HG03439 (cell line): ENCODE data around the gene USP50.
"Not testable (repeated sequence)": the region's sequence is repeated elsewhere in the genome, so short reads cannot be mapped to it uniquely, and the experiment has no call there.

Source experiments
- ATAC-seq: cut with Tn5 transposase; IDR thresholded peaks from one replicate; pipeline ENCODE4 v1.9.1; 2021; ENCODE audit warnings: mild to moderate bottlenecking, moderate library complexity; ENCODE audit not compliant: unreplicated experiment

Gene USP50

DNA sequence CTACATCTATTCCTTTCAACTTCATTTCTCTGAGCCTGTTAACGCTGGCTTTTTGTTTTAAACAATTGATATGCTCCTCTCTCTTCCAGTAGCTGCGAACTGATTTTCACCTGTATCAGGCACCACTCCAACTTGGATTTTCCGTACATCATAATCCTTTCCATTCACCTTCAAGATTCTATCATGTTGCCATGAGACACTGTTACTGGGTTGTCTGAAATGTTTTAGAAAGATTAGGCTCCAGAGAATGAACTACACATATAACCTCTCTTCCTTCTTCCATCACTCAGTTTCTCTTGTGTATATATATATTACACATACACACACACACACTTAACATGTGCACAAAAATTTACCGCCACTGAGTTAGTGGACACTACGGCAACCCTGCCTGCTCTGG, at the start of gene USP50:
Gene USP50 (minus strand): TSS at position 101 of the 400 bp plus-strand sequence. CDS start 141 bp downstream, outside the sequence.
- ATAC-seq: no peak

DNA sequence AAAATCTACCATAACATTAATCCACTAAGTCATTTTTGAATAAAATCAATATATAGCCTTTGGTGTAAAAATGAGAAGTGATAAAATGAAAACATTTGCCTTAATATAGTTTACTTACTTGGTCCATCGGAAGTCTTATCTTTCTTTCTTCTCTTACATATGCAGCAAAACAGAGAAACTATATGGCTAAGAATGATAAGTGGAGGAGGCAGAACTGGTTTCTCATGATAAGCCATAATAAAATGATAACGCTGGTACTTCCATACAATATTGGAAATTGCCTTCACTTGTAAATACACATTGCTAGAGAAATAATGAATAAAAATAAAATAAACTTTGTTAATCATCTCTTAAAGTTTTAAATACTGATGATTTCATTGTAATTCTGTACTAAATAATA, 47.8 kb upstream of the USP50 start:
- ATAC-seq: no peak

DNA sequence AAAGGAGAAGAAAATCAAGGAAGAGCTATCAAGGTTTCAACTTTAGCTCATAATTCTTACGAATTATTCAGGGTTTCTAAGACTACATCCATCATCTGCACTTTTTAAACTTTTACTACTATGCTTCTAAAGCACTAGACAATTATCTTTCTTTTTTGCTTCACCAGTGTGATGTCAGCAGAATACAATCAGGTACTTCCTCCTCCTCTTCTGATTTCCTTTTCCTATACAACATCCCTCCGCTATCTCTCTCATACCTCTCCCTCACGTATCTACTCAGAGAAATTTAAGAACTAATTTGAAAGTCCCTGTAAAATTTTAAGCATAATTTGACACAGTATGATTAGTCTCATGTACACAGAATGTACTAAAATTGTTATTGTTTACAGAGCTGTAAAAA, 47.3 kb upstream of the USP50 start:
- ATAC-seq: no peak

DNA sequence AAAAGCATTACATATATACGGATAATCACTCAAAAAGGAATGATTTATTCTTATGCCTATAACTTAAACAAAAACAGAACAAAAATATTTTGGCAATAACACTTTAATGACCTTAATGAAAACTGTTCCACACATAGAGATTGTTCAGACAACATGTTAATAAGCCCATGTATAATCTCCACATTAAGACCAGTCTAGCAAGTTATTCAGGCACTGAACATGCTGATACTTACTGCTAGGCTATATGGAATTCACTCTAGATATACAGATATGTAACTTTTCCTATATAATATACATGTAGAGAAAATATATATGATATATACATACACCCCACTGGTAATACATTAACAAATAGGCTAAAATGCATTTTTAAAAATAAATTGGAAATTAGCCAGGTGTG, 43.8 kb upstream of the USP50 start:
- no peak for ATAC-seq

DNA sequence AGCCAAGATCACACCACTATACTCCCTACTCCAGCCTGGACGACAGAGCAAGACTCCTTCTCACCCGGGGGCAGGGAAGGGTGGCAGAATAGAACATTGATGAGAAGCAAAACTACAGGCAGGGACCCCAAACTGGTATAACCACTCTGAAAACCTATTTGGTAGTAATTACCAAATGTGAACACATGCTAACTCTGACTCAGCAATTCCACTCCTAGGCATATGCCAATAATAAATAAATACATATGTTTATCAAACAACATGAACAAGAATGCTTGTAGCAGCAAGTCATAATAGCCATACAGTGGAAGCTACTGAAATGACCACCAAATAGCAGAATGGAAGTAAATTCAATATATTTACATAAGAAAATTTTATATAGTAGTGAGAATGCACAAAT, 31.0 kb upstream of the USP50 start:
- no peak for ATAC-seq

DNA sequence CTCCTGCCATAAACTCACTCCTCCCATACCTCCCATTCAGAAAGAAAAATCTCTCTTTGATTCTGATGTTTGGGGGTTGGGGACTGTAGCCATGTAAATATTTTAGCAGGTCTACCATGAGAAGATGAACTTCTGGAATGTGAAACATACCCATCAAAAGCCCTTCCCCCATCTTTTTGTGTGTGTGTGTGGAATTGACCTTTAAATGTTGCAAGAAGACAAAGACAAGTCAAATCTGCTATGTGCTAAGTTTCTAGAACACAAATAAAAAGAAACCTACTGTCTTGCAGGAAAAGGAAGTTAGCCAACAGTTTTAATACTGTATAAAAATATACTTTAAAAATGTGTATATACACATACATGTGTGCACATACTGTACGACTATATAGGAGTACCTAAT, 29.7 kb upstream of the USP50 start:
- ATAC-seq: no peak

DNA sequence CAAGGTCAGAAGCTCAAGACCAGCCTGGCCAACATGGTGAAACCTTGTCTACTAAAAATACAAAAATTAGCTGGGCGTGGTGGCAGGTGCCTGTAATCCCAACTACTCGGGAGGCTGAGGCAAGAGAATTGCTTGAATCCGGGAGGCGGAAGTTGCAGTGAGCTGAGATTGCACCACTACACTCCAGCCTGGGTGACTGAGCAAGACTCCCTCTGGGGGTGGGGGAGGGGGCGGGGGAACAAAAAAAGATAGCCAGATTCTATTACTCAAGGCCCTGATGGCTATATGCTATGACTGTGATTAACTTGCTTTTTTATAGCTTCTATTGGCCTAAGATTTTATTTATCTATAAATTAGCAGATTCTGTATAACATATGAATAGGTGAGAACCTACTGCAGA, 27.4 kb upstream of the USP50 start:
- ATAC-seq: not testable (repeated sequence)

DNA sequence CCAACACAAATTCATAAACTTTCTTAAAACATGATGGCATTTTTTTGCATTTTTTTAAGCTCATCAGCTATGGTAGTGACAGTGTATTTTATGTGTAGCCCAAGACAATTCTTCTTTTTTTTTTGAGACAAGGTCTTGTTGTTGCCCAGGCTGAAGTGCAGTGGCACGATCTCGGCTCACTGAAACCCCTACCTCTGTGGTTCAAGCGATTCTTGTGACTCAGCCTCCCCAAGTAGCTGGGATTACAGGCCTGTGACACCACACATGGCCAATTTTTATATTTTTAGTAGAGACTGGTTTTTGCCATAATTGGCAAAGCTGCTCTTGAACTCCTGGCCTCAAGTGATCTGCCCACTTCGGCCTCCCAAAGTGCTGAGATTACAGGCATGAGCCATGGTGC, 17.3 kb upstream of the USP50 start:
- no peak for ATAC-seq

DNA sequence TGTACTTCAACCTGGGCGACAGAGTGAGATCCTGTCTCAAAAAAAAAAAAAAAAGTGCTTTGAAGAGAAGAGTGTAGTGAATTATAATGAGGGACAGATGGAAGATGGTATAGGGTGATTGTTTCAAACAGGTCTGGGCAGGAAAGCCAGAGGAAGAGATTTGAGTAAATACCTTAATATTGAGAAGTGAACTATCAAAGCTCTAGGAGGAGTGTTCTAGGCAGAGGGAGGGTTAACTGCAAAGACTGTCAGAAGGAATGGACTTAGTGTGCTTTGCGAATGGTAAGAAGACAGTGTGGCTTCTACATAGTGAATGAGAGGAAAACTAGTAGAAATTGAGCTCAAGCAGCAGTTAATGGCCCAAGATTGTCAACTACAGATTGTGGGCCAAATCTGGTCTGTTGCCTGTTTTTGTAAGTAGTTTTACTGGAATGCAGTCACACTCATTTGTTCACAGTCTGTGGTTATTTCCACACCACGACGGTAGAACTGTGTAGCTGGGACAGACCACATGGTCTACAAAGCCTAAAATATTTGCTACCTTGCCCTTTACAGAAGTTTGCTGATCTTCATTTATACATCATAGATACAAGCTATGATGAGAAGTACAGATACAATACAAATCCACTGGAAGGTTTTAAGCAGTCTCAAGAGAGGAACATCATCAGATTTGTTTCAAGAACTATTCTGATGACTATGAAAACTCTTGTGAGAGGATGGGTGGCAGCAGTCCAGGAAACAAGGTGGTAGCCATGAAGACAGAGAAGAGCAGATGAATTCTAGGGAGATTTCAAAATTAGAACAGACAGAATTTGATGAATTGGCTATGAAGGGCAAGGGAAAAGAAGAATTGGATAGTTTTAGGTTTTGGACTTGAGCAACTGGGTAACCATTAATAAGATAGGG, 16.5 kb upstream of the USP50 start:
- ATAC-seq: no peak

DNA sequence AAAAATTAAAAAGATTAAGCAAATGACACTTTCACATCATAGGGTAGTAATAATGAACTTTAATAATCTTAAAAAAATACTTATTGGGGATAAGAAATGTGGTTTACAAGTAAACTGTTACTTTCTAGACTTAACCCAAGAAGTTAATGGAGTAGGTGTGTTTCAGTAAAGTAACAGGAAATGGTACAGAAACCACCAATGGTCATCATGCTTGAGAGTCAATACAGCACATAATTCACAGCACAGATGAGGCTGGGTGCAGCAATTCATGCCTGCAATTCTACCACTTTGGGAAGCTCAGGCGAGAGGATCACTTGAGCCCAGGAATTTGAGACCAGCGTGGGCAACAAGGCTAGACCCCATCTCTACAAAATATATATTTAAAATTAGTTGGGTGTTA, 11.5 kb upstream of the USP50 start:
- no peak for ATAC-seq

DNA sequence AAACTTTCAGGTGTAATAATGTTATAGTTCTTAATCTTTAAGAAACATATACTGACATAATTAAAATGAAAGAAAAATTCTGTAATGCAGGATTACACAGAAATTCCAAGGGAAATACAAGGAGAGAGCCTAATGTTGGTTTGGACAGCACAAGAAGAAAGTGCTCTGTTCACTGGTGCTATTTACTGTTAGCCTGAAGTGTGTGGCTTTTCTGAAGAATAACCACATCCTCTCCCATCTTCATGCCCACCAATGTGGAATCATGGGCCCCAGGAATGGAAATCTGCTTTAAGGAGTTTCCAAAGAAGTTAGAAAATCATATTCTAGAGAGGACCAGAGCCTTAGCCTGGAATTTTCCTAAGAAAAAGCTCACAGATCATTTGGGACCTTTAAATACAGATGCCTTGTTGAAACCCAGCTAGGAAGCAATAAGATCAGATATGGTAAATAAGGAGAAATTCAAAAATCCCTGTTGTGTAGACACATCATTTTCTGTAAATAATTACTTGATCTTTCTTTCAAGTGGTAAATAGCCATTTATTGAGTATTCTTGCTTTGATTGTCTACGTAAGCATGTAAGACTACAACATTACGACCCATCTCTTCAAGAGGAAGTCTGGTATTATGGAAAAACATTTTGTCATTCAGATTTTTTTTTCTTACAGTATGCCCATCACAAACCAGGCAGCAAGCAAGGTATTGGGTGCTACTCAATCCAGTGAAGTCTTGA, 10.3 kb upstream of the USP50 start:
- no peak for ATAC-seq

DNA sequence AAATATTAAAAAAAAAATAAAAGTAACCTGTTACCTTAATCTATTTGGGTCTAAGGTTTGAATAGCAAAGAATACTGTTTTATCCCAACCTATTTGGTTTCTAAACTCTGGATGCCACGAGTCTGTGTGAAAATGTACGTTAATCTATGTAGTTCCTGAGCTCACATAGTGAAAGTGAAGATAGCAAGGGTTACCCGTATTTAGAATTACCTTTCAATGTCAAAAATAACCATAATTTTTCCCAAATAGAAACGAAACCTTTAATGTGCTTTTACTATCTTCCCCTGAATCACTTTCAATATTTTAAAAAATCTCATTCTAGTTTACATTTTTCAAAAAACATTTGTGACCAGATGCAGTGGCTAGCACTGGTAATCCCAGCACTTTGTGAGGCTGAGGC, 5.8 kb upstream of the USP50 start:
- ATAC-seq: no peak

DNA sequence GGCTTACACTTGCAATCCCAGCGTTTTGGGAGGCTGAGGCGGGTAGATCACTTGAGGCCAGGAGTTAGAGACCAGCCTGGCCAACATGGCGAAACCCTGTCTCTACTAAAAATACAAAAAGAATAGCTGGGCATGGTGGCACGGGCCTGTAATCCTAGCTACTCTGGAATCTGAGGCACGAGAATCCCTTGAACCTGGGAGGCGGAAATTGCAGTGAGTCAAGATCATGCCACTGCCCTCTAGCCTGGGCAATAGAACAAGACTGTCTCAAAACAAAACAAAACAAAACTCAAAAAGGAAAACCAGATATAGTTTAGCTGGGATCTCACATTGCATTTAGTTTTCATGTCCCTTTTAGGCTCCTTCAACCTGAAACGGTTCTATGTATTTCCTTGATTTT, 2.9 kb upstream of the USP50 start:
- no peak for ATAC-seq

DNA sequence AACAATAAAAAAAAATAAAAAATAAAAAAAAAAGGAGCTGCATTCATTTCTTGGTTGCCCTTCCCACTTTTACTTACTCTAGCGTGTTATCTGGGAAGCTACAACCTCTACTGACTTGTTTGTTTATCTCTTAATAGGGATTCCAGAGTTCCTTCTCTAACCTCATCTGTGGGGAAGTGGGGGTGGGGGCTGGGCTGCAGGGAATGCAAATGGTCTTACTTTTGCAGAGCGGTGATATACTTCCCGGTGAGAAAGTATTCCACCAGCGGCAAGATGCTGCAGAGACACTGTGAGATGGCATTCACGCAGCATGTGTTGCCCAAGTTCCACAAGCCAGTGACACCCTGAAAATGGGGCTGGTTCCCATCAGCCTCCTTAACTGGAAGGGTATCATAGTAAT, 2.1 kb downstream of the USP50 start:
- ATAC-seq: no peak

DNA sequence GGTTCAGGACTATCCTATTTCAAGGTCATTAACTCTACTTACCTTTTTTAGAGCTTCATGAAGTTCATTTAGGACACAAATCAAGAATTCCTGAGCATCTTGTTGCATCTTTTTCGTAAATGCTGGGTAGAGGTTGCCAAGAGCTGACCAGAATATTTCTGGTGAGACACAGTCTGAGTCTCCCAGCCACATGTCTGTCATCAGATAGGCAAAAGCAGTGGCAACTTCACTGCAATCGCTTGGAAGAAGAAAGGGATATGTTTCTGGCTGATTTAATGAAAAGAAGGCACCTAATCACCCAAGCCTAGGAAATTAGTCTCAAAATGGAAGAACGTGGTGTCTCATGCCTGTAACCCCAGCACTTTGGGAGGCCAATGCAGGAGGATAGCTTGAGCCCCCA, 2.9 kb downstream of the USP50 start:
- ATAC-seq: no peak

DNA sequence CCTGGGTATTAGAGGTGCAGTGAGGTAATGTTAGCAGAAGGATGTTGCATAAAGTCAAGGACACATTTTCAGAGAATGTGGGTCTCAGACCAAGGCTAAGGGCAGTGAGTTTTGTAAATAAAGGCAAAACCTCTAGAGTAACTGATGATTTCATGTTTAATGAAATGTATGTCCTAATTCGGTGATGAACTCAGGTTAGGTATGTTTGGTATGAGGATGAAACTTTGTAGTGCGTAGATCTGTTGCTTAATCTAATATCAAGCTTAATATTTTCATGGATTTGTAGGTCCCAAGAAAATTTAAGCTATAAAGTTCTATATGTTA, 3.6 kb downstream of the USP50 start:
- ATAC-seq: no peak

DNA sequence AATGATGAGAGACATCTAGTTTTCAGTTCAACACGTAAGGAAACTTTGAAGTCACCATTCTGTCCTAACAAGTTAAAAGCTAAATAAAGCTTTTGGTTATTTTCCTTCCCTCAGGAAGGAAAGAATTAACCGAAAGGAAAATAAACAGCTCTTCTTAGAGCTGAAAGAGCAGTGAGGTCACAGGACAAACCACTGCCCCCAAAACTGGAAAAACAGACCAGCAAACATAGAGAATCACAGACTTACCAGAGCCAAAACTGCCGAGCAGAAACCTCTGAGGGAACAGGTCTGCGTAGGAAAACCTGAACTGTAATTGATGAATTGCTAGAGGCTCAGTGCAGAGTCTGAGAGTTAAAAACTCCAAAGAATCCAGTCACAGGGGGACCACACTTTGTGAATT, 14.7 kb downstream of the USP50 start:
- ATAC-seq: no peak

DNA sequence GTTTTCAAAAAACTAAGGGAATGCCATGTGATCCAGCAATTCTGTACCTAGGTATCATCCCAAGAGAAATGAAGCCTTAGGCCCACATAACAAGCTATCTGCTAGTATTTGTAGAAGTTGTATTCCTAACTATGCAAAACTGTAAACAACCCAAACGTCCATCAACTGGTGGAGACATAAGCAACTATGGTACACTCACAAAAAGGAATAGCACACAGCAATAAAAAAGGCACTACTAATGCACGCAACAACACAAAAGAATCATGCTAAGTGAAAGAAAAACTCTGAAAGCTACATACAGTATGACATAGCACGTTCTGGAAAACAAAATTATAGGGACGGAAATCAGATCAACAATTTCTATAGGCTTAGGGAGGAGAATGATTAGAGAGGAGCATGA, 15.3 kb downstream of the USP50 start:
- no peak for ATAC-seq

DNA sequence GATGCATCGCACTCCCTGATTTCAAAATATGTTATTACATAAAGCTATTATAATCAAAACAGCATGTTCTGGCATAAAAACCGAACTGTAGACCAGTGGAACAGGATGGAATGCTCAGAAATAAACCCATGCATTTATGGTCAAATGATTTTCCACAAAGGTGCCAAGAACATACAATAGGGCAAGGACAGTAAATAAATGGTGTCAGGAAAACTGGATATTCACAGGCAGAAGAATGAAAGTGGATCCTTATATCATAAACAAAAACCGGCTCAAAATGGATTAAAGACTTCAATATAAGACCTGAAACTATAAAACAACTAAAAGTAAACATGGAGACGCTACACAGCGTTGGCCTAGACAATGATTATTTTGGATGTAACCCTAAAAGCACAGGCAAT, 22.6 kb downstream of the USP50 start:
- ATAC-seq: no peak

DNA sequence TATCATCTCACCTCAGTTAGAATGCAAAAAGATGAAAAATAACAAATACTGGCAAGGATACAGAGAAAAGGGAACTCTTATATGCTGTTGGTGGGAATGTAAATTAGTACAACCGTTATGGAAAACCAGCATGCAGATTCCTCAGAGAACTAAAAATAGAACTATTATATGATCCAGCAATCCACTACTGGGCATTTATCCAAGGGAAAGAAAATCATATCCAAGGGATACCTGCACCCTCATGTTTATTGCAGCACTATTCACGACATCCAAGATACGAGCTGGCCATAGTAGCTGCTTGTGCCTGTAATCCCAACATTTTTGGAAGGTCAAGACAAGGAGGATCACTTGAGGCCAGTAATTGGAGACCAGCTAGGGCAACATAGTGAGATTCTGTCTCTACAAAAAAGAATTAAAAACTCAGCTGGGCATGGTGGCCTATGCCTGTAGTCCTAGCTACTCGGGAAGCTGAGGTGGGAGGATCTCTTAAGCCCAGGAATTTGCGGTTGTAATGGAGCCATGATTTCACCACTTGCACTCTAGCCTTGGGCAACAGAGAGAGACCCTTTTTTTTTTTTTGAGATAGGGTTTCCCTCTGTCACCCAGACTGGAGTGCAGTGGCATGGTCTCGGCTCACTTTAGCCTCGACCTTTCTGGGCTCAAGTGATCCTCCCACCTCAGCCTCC, 26.6 kb downstream of the USP50 start:
- ATAC-seq: no peak

DNA sequence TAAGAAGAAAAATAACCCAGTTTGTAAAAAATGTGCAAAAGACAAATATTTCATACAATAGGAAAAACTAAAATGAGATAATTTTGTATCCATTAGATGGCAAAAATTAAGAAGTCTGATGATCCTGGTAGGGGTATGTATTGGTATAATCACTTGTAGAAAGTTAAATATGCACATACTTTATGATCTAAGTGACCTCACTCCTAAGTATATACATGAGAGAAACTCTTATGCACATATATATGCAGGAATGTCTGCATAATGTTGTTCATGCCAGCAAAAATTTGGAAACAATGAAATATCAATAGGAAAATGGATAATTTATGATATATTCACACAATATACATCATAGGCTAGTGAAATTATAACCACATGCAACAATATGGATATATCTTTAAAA, 33.5 kb downstream of the USP50 start:
- no peak for ATAC-seq

DNA sequence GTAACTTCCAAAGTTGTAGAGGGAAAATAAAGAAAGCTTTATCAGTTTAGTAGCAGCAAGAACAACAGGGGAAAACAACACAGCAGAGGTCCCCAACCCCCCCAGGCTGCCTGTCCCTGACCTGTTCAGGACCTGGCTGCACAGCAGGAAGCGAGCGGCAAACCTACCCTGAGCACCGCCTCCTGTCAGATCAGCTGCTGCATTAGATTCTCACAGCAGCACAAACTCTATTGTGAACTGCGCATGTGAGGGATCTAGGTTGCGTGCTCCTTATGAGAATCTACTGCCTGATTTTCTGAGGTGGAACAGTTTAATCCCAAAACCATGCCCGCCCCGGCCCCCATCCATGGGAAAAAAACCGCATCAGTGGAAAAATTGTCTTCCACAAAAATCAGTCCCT, 40.3 kb downstream of the USP50 start:
- ATAC-seq: no peak
